HepG2 (cell line): ENCODE measurements around the gene BMPER.

Experiments used
- NR2F6 ChIP-seq, 2 experiments: IDR thresholded peaks; 2 replicates each; pipeline ENCODE4 v1.6.1; 2016; ENCODE audit warnings: antibody characterized with exemption in 1 of 2, mild to moderate bottlenecking in 1 of 2
- POLR2A ChIP-seq, 2 experiments: IDR thresholded peaks; 2 replicates each; pipeline ENCODE4 v1.6.1; 2011; ENCODE audit warnings: low read depth in 2 of 2, low read length in 2 of 2, mild to moderate bottlenecking in 1 of 2, moderate library complexity in 1 of 2; ENCODE audit not compliant: insufficient read depth in 1 of 2
- RFX5 ChIP-seq: IDR thresholded peaks from 2 replicates; pipeline ENCODE4 v1.6.1; 2011; ENCODE audit warnings: low read depth, low read length, improper control_type of control experiment
- SMARCC2 ChIP-seq: fragments of 450-650 bp; IDR thresholded peaks from 2 replicates; pipeline ENCODE4 v1.6.1; 2017; ENCODE audit warnings: antibody characterized with exemption, mild to moderate bottlenecking
- TAF1 ChIP-seq: sonication (generic); formaldehyde crosslinking; IDR thresholded peaks from 2 replicates; pipeline ENCODE4 v1.4.0; 2020; ENCODE audit warnings: missing genetic modification reagents
- ZNF124 ChIP-seq: sonication (generic); formaldehyde crosslinking; IDR thresholded peaks from 2 replicates; pipeline ENCODE4 v1.4.0; 2020; ENCODE audit warnings: missing genetic modification reagents
- ZNF205 ChIP-seq: IDR thresholded peaks from 2 replicates; pipeline ENCODE4 v1.6.1; 2018; ENCODE audit warnings: missing biosample characterization, missing genetic modification reagents
- ZNF331 ChIP-seq: sonication (generic); formaldehyde crosslinking; IDR thresholded peaks from 2 replicates; pipeline ENCODE4 v1.4.0; 2020; ENCODE audit warnings: missing genetic modification reagents
- ZNF577 ChIP-seq: sonication (generic); formaldehyde crosslinking; IDR thresholded peaks from 2 replicates; pipeline ENCODE4 v1.4.0; 2020; ENCODE audit warnings: mild to moderate bottlenecking, low read depth, missing genetic modification reagents, borderline replicate concordance
- TF ChIP-seq, protein P1 (sequence below): sonication (generic); formaldehyde crosslinking; IDR thresholded peaks from 2 replicates; pipeline ENCODE4 v1.5.0; 2020; ENCODE audit warnings: mild to moderate bottlenecking, missing genetic modification reagents, moderate library complexity

DNA sequence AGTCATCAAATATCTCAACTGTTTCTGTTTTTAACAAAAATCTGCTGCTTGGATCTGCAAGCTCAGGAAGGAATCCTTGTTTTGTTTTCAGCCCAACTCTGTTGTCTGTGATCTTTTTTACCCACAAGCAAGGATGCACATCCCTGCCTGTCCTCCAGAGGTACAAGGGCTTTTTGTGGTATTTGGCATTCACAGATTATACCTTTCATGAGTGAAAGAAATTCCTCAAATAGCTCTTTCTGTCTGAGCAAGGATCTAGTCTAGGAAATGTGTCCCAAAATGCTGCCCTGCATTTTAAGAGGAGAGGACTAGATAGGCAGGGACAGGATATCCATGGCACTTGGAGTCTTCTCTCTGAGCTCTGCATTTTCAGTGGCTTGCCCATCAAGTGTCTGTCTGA, 151.8 kb downstream of the BMPER start:
- TF ChIP-seq ZNF205, result no peak
- TF ChIP-seq RFX5, result no peak
- TF ChIP-seq TAF1 (CRISPR knock-in tag), result no peak
- TF ChIP-seq POLR2A (IDR thresholded peaks at IDR 0.05; ENCODE audit: insufficient read depth in 1 of 2, low read depth in 2 of 2, low read length in 2 of 2), result no peak
- no peak for TF ChIP-seq ZNF331 (CRISPR knock-in tag)
- TF ChIP-seq, protein P1, sequence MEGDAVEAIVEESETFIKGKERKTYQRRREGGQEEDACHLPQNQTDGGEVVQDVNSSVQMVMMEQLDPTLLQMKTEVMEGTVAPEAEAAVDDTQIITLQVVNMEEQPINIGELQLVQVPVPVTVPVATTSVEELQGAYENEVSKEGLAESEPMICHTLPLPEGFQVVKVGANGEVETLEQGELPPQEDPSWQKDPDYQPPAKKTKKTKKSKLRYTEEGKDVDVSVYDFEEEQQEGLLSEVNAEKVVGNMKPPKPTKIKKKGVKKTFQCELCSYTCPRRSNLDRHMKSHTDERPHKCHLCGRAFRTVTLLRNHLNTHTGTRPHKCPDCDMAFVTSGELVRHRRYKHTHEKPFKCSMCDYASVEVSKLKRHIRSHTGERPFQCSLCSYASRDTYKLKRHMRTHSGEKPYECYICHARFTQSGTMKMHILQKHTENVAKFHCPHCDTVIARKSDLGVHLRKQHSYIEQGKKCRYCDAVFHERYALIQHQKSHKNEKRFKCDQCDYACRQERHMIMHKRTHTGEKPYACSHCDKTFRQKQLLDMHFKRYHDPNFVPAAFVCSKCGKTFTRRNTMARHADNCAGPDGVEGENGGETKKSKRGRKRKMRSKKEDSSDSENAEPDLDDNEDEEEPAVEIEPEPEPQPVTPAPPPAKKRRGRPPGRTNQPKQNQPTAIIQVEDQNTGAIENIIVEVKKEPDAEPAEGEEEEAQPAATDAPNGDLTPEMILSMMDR (CRISPR knock-in tag), result no peak
- TF ChIP-seq NR2F6 (IDR thresholded peaks at IDR 0.05), result no peak
- no peak for TF ChIP-seq NR2F6 (CRISPR knock-in tag; IDR thresholded peaks at IDR 0.05)
- no peak for TF ChIP-seq ZNF124
- no peak for TF ChIP-seq ZNF577 (CRISPR knock-in tag)
- TF ChIP-seq SMARCC2, result no peak
